Activated T-helper 1 cell treated with anti-CD3 and anti-CD28 coated beads, Interleukin-2, amount 50 U/mL, for 16 hours (primary cell): ENCODE results near the gene HOXC4.
"Not testable (repeated sequence)": the region's sequence is repeated elsewhere in the genome, so short reads cannot be mapped to it uniquely, and the experiment has no call there.

Experiments
- DNase-seq, 2 donors: peaks; one replicate each; pipeline ENCODE4 v3.0.0-alpha.2; 2020; ENCODE audit warnings: low read depth in 1 of 2, low spot score in 1 of 2

HOXC4 gene

GRCh38 chr12:54053003-54053750, 458 bp upstream of the HOXC4 start:
- DNase-seq: no peak

- DNase-seq: no peak
Measured at GRCh38 chr12:54054742-54055194, 1.1 kb downstream of the HOXC4 start.

- DNase-seq: no peak
Measured at GRCh38 chr12:54055552-54055951, 1.9 kb downstream of the HOXC4 start.

GRCh38 chr12:54056110-54056509, 2.5 kb downstream of the HOXC4 start:
- DNase-seq: no peak

GRCh38 chr12:54058128-54058768, 4.6 kb downstream of the HOXC4 start:
- no peak for DNase-seq

GRCh38 chr12:54059668-54060067, 6.0 kb downstream of the HOXC4 start:
- no peak for DNase-seq

GRCh38 chr12:54060174-54060974, 6.7 kb downstream of the HOXC4 start:
- DNase-seq: no peak

- no peak for DNase-seq
Measured at GRCh38 chr12:54060975-54061778, 7.5 kb downstream of the HOXC4 start.

- DNase-seq: no peak
Measured at GRCh38 chr12:54065677-54066076, 12.0 kb downstream of the HOXC4 start.

GRCh38 chr12:54066408-54066807, 12.8 kb downstream of the HOXC4 start:
- DNase-seq: no peak

- DNase-seq: no peak
Measured at GRCh38 chr12:54068418-54069070, 14.9 kb downstream of the HOXC4 start.

- DNase-seq: no peak
Measured at GRCh38 chr12:54071942-54072341, 18.3 kb downstream of the HOXC4 start.

GRCh38 chr12:54074308-54074707, 20.7 kb downstream of the HOXC4 start:
- no peak for DNase-seq

GRCh38 chr12:54075409-54075808, 21.8 kb downstream of the HOXC4 start:
- no peak for DNase-seq

GRCh38 chr12:54075974-54076373, 22.3 kb downstream of the HOXC4 start:
- no peak for DNase-seq

GRCh38 chr12:54077843-54078242, 24.2 kb downstream of the HOXC4 start:
- DNase-seq: not testable (repeated sequence)

- DNase-seq: not testable (repeated sequence)
Measured at GRCh38 chr12:54079115-54079514, 25.5 kb downstream of the HOXC4 start.

- DNase-seq: not testable (repeated sequence)
Measured at GRCh38 chr12:54080008-54080924, 26.6 kb downstream of the HOXC4 start.

- not testable (repeated sequence) for DNase-seq
Measured at GRCh38 chr12:54081053-54081514, 27.4 kb downstream of the HOXC4 start.
